NCI-H446 treated with DMSO at 0.1 percent for 48 hours (cell line): ENCODE data around the gene KAT2A.

Experiments
- DNase-seq: peaks from one replicate; lab custom pipeline; 2025; lab: John Stamatoyannopoulos, UW

The KAT2A gene

DNA sequence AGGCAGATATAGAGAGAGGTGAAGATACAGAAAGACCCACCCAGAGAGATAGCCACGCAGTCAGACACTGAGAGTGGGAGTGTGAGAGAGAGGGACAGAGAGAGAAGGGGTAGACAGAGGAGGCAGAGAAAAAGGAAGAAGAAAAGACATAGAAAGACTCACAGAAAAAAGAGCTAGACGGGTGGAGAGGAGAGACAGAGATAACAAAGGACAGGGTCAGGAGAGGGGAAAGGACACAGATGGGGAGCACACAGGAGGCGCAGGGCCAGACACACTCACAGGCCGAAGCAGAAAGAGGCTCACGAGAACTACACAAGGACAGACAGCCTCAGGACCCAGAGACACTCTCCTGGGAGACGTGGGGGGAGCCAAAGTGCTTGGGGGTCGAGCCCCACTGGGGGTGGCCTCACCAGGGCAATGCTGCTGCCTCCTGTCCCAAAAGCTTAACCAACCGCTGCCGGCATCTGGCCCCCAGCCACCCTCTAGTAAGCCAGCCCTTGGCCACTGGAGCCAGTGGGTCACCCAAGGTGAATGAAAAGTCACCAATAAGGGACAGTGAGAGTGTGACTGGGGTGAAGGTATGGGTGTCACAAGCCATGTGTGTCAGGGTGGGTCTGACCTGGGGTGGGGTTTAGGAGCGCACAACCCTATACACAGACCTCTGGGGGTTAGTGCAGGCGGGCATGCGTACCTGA lies 26.6 kb downstream of the KAT2A start:
- DNase-seq = no peak

- no peak for DNase-seq
Observed at GRCh38 chr17:42092939-42093338, 28.2 kb downstream of the KAT2A start.

GRCh38 chr17:42090964-42091790 lies 30.0 kb downstream of the KAT2A start:
- no peak for DNase-seq

- DNase-seq = no peak
Observed at GRCh38 chr17:42088736-42089135, 32.4 kb downstream of the KAT2A start.

DNA sequence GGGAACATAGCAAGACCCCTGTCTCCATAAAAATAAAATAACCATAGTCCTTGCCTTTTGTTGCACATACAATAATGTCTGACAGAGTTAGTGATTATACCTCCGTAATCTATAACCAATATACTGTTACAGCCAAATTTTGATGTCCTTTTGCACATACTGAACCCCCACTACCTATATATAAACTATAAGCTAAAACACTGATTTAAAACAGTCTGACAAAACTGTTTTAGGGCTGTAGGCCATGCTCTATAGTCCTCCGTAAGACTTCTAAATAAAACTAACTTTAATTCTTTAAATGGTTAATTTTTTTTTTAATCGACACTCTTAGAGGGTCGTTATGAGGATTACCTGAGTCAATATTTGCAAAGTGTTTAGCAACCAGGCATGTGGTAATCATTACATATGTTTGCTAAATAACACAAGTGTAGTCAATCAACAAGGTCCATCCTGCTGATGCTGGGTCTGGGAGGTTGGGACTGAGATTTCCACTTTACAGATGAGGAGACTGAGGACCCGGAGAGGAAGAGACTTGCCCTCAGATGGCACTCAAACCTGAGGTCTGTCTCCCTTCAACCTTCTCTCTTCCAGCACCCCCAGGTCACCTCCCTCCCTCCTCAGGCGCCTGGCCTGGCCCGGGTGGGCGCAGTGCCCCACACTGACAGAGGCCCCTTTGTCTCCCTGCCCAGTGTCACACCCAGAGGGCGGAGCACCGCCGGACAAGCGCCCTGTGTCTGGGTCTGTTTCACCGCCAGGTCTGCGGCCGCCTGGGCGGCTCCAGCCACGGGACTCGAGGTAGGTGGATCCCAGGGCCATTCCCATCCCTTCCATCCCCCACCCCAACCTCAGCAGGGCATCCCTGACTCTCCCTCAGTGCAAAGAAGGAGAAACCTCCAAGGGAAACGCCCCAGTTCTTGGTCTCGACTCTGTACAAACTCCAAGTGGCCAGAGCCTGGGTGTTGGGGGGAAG lies 33.1 kb downstream of the KAT2A start:
- no peak for DNase-seq

GRCh38 chr17:42087042-42087701 lies 34.0 kb downstream of the KAT2A start:
- no peak for DNase-seq

DNA sequence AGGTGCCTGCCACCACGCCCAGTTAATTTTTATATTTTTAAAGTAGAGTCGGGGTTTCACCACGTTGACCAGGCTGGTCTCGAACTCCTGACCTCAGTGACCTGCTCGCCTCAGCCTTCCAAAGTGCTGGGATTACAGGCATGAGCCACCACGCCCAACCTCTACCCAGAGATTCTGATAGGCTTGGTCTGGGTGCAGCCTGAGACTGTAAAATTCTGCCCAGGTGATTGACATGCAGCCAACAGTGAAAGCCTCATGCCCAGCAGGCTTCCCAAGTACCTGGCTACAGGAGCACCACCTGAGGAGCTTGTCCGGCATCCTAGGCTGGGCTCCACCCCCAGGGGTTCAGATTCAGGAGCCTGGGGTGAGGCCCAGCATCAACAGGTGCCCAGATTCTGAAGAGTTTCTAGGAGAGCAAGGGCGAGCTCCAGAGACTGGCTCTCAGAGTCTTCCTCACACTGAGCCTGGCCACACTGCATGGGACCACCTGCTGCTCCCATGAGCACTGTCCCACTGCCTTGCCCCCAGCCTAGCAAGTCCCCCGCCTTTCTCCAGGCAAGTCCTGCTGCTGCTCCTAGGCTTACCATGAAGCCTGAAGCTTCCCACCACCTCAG lies 39.5 kb downstream of the KAT2A start:
- no peak for DNase-seq

GRCh38 chr17:42079541-42079940 lies 41.6 kb downstream of the KAT2A start:
- no peak for DNase-seq

GRCh38 chr17:42078396-42079043 lies 42.6 kb downstream of the KAT2A start:
- DNase-seq = no peak

GRCh38 chr17:42077755-42078154 lies 43.4 kb downstream of the KAT2A start:
- DNase-seq = no peak

- no peak for DNase-seq
Observed at GRCh38 chr17:42076797-42077559, 44.2 kb downstream of the KAT2A start.

DNA sequence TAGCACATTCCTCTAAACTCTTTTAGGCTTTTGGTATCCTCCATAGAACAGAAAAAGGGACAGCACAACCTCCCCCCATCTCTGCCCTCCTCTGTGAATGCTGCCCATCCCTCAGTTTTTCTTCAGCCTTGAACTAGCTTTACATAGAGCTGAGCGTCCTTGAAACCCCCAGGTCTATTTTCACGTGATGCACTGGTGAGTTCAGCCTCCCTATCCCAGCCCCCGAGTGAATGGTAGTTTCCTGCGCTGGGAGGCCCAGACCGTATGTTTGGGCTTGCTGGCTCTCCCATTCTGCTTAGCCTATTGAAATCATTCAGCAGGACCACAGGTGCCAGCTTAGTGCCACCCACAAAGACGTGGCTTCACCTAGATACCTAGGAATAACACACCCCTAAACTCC lies 45.4 kb downstream of the KAT2A start:
- no peak for DNase-seq

GRCh38 chr17:42072323-42073187 lies 48.6 kb downstream of the KAT2A start:
- DNase-seq = no peak

DNA sequence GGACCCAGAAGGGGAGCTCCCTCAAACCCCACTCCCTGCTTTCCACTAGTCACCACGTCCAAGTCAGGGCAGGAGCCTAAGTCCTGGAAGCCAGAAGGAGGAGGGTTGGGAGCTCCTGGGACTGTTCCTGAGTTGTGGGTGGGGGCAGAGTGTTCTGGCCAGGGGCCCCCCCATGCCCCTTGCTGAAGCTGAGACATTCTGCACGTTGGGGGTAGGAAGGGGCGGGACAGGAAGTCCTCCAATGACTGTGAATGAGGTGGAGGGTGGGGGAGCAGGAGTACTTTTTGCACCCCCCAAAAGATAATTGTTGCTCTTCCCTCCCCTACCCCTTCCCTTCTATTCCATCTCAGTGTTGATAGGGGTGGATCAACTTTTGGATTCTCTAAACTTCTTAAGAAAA lies 49.4 kb downstream of the KAT2A start:
- DNase-seq = no peak

- no peak for DNase-seq
Observed at GRCh38 chr17:42068979-42069378, 52.2 kb downstream of the KAT2A start.

- no peak for DNase-seq
Observed at GRCh38 chr17:42067371-42068091, 53.6 kb downstream of the KAT2A start.

DNA sequence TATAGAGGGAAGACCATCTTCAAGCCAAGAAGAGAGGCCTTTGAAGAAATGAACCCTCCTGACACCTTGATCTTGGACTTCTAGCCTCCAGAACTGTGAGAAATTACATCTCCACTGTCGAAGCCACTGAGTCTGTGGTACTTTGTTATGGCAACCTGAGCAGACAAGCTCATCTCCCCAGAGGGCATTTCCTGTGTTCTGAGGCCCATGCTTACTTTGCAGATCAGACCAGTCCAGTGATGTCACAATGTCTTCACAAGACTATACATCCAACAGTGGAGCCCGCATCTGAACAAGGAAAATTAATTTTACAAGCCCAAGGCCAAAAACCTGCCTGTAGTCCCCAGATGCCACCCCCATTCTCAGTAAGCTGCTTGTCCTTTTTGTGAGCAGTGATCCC lies 56.0 kb downstream of the KAT2A start:
- DNase-seq = no peak
